NCI-H748 (cell line): ENCODE measurements around the gene DPH2.

Experiments
- DNase-seq: peaks from one replicate; lab custom pipeline; 2025; ENCODE audit not compliant: unreplicated experiment; lab: John Stamatoyannopoulos, UW

Gene DPH2

GRCh38 chr1:43982808-43983207, 13.0 kb downstream of the DPH2 start:
- DNase-seq, result no peak

GRCh38 chr1:43983253-43983899, 13.6 kb downstream of the DPH2 start:
- no peak for DNase-seq

DNA sequence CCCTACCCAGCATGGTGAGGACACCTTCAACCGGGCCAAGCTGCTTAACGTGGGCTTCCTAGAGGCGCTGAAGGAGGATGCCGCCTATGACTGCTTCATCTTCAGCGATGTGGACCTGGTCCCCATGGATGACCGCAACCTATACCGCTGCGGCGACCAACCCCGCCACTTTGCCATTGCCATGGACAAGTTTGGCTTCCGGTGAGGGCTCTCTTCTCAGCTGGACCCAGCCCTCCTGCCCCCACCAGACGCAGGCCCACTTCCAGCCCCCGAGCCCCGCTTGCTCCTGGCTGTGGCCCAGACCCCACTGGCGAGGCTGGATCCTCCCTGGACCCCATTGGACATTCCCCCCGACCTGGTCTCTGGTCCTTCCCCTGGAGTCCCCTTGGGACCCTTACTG, 15.0 kb downstream of the DPH2 start:
- DNase-seq, result no peak

GRCh38 chr1:43985984-43986595, 16.3 kb downstream of the DPH2 start:
- DNase-seq, result no peak

- no peak for DNase-seq
Observed at GRCh38 chr1:43986712-43987111, 16.9 kb downstream of the DPH2 start.

DNA sequence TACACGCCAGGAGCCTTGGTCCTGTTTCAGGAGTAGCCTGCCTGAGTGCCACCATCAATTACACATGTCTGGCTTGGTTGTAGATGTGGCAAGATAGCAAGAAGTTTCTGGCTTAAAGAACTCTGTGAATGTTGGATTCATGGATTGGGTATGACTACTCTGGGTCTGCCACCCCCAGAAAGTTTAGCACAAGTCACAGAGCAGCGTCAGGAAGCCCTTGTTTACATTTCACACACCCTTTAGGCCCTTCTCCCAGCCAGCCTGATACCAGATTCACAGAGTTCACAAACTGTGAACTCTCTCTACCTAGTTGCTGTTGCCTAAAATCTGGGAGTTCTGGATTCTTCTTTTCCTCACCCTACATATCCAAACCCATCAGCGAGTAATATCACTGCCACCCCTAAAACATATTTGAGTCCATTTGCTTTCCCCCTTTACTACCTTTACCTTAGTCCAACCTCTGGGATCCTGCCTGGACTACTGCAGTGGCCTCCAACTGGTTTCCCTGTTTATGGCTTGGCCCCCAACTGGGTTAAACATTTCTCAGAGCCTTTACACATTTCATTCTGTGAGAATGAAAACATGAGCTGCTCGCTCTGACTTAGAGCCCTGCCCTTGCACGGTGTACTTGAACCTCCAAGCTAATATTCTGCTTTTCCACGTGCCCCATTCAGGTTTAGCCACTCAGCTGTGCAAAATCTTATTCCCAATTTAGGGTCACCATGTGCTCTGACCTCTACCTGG, 17.5 kb downstream of the DPH2 start:
- DNase-seq, result no peak

- DNase-seq, result peak; percentile 55
Observed at GRCh38 chr1:43990271-43991199, 20.7 kb downstream of the DPH2 start.

GRCh38 chr1:43991200-43991475, 21.3 kb downstream of the DPH2 start:
- DNase-seq, result no peak

DNA sequence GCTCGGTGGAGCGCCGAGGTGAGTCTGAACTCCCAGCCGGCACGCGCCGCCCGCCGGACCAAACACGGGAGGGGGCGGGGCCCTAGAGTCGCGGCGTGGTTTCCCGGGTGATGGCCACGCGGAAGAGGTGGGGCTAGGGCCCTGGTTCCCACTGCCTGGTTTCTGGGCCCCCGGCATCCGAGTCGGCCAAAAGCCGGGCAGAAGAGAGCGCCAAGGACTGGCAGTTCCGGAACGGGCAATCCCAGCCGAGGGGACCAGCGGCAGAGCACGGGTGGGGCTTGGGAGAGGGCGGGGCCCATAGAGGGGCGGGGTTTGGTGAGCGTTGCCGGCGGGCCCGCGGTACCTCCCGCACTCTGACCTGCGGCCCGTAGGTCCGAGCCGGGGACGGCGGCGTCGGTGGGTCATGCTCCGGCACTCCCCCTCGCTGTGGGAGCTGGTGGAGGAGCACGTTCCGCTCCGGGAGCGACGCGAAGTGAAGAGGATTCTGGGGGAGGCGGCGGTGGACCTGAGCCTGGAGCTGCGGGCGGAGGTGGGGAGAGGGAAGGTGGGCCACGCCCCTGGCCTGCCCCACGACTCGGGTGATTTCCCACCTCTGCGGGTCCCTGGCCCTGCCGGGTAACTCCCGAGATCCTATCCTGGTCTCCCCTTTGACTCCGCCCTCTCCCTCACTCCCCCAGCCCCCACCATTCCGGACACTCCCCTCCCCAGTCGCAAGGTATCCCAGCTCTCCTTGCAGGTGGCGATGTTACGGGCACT, 21.8 kb downstream of the DPH2 start, which contains the start of gene CCDC24:
CCDC24 (plus strand) TSS at position 124 of the 756 bp plus-strand sequence; CDS start at position 404, 280 bp downstream.
- peak; percentile 96 for DNase-seq

GRCh38 chr1:43992232-43992995, 22.6 kb downstream of the DPH2 start:
- DNase-seq, result no peak

- DNase-seq, result no peak
Observed at GRCh38 chr1:43993206-43993914, 23.6 kb downstream of the DPH2 start.

DNA sequence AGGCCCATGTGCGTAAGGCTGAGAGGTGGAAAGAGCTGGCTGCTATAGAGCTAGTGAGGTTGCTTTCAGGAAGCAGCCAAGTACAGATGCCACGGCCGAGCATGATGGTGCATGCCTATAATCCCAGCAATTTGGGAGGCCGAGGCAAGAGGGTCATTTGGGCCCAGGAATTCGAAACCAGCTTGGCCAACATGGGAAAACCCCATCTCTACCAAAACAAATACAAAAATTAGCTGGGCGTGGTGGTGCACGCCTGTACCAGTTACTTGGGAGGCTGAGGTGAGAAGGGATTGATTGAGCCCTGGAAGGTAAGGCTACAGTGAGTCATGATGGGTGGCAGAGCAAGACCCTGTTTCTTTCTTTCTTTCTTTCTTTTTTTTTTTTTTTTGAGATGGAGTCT, 24.3 kb downstream of the DPH2 start:
- DNase-seq, result no peak

DNA sequence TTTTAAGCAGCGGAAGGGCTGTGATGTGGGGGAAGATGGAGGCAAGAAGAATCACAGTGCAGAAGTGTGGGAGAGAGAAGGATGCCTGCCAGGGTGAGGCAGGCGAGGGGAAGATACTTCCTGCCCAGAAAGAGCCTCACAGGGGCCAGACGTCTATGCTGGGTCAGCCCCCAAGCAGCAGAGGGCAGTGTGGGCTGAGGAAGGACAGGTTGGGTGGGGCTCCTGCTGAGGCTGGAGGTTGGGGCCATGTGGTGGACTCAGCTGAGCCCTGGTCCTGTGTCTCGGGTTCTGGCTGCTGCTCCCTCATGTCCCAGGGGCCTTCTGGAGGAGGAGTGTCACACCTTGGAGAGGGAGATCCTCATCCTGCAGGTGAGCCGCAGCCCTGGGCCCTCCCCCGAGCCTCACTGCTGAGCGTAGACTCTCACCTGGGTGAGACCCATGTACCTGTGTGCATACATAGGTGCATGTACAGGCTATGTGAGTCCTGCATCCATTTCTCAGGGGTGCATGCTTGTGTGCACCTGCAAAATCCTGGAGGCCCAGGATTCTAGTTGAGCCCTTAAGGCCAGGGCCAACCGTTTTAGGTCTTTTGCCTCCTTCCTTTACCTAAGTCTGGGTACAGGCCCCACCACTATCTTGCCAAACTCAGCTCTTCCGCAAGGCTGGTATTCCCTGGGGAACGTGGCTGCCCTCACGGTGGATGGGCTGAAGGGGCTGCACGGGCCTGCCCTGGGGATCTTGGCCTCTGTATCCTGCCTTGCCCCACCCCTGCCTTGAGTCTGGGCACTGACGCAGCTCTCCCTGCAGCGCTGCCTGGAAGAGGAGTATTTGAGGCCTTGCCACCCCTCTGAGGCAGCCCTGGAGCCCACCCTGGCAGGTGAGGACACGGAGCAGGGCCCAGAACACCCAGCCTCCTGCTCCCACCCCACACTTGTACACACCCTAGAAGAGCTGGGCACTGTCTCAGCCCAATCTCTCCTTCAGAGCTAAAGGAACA, 25.3 kb downstream of the DPH2 start:
- DNase-seq, result peak; percentile 44

GRCh38 chr1:43995984-43996732, 26.3 kb downstream of the DPH2 start:
- DNase-seq, result no peak

- DNase-seq, result no peak
Observed at GRCh38 chr1:43996733-43997115, 26.9 kb downstream of the DPH2 start.

- DNase-seq, result peak; percentile 98
Observed at GRCh38 chr1:43997295-43997999, 27.6 kb downstream of the DPH2 start.

GRCh38 chr1:43998000-43998378, 28.2 kb downstream of the DPH2 start:
- DNase-seq, result peak; percentile 41
